Natural killer cell (primary cell): ENCODE results near the gene GNG7. TPM values are rescaled to one million over a fixed set of nuclear protein-coding genes. Genes with fewer than 3 reads are reported as not detected.
A peak's percentile ranks its signal among the peaks of the same experiment; 100 is the strongest.

Experiments
- ATAC-seq, 3 donors: fragments of 150-1000 bp in 2 of 3; fragments of 200-7000 bp in 1 of 3; cut with Tn5 transposase; 1 replicate in 1 of 3; 2 replicates in 2 of 3; pipeline ENCODE4 v1.10.0; 2021; ENCODE audit warnings: mild to moderate bottlenecking in 2 of 3, moderate library complexity in 2 of 3
- DNase-seq, 2 donors: peaks; one replicate each; pipeline versions ENCODE4 v3.0.0 to v3.0.0-alpha.2; 2013 to 2021; ENCODE audit warnings: mixed read lengths in 1 of 2
- H3K27ac ChIP-seq: one replicate; pipeline ENCODE4 v1.5.1; 2013; ENCODE audit warnings: mild to moderate bottlenecking, low read length
- H3K27me3 ChIP-seq: one replicate; pipeline ENCODE4 v1.6.1; 2013; ENCODE audit warnings: low read length; ENCODE audit not compliant: control insufficient read depth, insufficient read depth
- H3K36me3 ChIP-seq: one replicate; pipeline ENCODE4 v1.6.1; 2013; ENCODE audit warnings: low read length; ENCODE audit not compliant: control insufficient read depth, insufficient read depth
- H3K4me1 ChIP-seq: one replicate; pipeline ENCODE4 v1.6.1; 2013; ENCODE audit warnings: low read length; ENCODE audit not compliant: control insufficient read depth, insufficient read depth
- H3K4me3 ChIP-seq: one replicate; pipeline ENCODE4 v1.5.1; 2013; ENCODE audit warnings: low read length
- H3K9me3 ChIP-seq: one replicate; pipeline ENCODE4 v1.6.1; 2013; ENCODE audit warnings: low read length; ENCODE audit not compliant: control insufficient read depth, insufficient read depth
- H3K27ac Mint-ChIP-seq, 2 donors: one replicate each; pipeline ENCODE4 v1.8.0; 2022; ENCODE audit warnings: mild to moderate bottlenecking in 2 of 2, mixed read lengths in 2 of 2, moderate library complexity in 1 of 2
- H3K27me3 Mint-ChIP-seq, 2 donors: one replicate each; pipeline ENCODE4 v1.8.0; 2022; ENCODE audit warnings: low read depth in 2 of 2, mixed read lengths in 2 of 2
- H3K36me3 Mint-ChIP-seq: one replicate; pipeline ENCODE4 v1.8.0; 2022; ENCODE audit warnings: mixed read lengths
- H3K4me1 Mint-ChIP-seq, 2 donors: one replicate each; pipeline ENCODE4 v1.8.0; 2022; ENCODE audit warnings: mixed read lengths in 2 of 2
- H3K4me3 Mint-ChIP-seq: one replicate; pipeline ENCODE4 v1.8.0; 2022; ENCODE audit warnings: mild to moderate bottlenecking, moderate library complexity, mixed read lengths
- H3K9me3 Mint-ChIP-seq, 2 donors: one replicate each; pipeline ENCODE4 v1.8.0; 2022; ENCODE audit warnings: mixed read lengths in 2 of 2
- WGBS: methylation state at CpG from one replicate; pipeline ENCODE4 v1.1.7; 2013; ENCODE audit warnings: missing lambda C conversion rate; ENCODE audit not compliant: insufficient coverage; 5-methylcytosine and 5-hydroxymethylcytosine counted together
- intact Hi-C: fragments of 100-400 bp; cut with micrococcal nuclease; formaldehyde crosslinking; loops from one replicate; pipeline ENCODE4 v1.14.2; 2022
- total RNA-seq, 4 donors: library from RNA; stranded (reverse); fragments of 120-200 nt in 1 of 4; gene quantifications; one replicate each; pipeline versions ENCODE4 v1.2.3 to v1.2.4, GENCODE V29; 2013 to 2022
- TF ChIP-seq, protein P1 (sequence below): fragments of 200-600 bp; IDR thresholded peaks from one replicate; pipeline ENCODE4 v1.8.0; 2022; ENCODE audit warnings: antibody characterized with exemption

The GNG7 gene
- total RNA-seq, 3 donors from 2014 or later (not counting 1 experiment from before 2014, with no cell fraction given): 0.75 to 4.8 (median 1.5) TPM

DNA sequence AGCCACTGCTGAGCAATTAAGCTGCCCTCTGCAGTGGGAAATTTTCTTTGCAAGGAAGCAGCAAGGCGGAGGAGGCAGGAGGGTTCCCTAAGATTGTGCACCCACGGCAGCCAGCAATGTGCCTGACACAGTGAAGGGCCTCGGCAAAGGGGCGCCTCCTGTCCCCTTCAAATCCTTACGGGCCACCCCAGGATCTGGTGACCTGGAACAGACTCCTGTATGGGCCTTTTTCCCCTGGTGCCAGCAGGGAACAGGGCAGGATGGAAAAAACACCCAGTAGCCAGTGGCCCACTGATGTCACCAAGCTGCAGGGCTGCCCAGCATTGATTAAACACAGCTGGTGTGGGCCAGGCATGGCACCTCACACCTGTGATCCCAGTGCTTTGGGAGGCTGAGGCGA, 86.7 kb downstream of the GNG7 start:
- 93% methylated on average over 6 of the region's 6 CpGs for WGBS
- ATAC-seq (no peak), DNase-seq (no peak)
- no peaks in the 10 kb centered on the region for H3K9me3 Mint-ChIP-seq
- no peaks in the 10 kb centered on the region for H3K27me3 Mint-ChIP-seq
- H3K27ac ChIP-seq: no peak overlapping the region
- H3K9me3 ChIP-seq: no peaks in the 10 kb centered on the region
- H3K27me3 ChIP-seq: no peaks in the 10 kb centered on the region
- no peaks in the 10 kb centered on the region for H3K36me3 Mint-ChIP-seq
- intact Hi-C loops: no loop called here
- peaks cover 41 to 49% of the 10 kb centered on the region in 2 donors for H3K4me1 Mint-ChIP-seq
- no peak overlapping the region for H3K4me3 Mint-ChIP-seq
- no peak overlapping the region for H3K4me3 ChIP-seq
- no peak overlapping the region for H3K27ac Mint-ChIP-seq
- no peaks in the 10 kb centered on the region for H3K36me3 ChIP-seq
- peaks cover 70% of the 10 kb centered on the region for H3K4me1 ChIP-seq
- TF ChIP-seq, protein P1, sequence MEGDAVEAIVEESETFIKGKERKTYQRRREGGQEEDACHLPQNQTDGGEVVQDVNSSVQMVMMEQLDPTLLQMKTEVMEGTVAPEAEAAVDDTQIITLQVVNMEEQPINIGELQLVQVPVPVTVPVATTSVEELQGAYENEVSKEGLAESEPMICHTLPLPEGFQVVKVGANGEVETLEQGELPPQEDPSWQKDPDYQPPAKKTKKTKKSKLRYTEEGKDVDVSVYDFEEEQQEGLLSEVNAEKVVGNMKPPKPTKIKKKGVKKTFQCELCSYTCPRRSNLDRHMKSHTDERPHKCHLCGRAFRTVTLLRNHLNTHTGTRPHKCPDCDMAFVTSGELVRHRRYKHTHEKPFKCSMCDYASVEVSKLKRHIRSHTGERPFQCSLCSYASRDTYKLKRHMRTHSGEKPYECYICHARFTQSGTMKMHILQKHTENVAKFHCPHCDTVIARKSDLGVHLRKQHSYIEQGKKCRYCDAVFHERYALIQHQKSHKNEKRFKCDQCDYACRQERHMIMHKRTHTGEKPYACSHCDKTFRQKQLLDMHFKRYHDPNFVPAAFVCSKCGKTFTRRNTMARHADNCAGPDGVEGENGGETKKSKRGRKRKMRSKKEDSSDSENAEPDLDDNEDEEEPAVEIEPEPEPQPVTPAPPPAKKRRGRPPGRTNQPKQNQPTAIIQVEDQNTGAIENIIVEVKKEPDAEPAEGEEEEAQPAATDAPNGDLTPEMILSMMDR: no peak

DNA sequence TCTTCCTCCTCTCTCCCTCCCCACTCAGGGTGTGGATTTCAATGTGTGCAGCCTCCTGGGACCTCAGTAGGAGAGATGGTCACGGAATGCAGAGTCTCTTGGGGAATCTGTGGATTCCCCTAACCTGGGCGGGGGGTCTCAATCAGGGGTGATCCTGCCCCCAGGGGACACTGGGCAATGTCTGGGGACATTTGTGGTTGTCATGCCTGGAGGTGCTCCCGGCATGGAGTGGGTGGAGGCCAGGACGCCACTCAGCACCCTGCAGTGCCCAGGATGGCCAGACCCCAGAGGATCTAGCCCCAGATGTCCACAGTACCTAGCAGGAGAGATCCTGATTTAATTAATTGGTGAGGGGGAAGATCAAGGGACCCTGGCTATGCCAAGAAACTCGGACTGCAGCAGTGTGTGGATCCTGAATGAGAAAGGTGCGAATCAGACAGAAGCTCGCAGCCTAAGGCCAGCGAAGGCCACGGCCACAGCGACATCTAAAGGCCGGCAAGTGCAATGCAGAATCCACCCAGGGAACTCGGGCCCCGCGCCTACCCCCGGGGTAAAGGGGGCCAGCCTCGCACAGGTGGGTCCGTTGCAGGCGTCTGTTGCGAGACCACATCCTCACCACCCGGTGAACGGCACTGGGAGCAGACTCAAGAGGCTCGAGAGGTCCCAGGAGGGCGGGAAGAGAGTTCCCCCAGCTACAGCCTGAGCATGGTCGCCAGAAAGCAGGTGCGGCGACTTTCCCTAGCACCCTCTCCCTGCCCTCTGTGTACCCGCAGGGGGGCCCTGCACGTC, 88.8 kb downstream of the GNG7 start:
- DNase-seq: peak; percentile 63 to 83
- H3K4me3 ChIP-seq: no peak overlapping the region
- no peaks in the 10 kb centered on the region for H3K27me3 ChIP-seq
- Mint-ChIP-seq H3K27me3 (peaks cover 7 to 10% of the 10 kb centered on the region in 2 donors), H3K4me1 (peaks cover 25 to 38% of the 10 kb centered on the region in 2 donors), H3K9me3 (no peaks in the 10 kb centered on the region), H3K36me3 (no peaks in the 10 kb centered on the region), H3K4me3 (no peak overlapping the region), H3K27ac (no peak overlapping the region)
- 15% methylated on average over 28 of the region's 28 CpGs for WGBS
- TF ChIP-seq, protein P1: peak; percentile 88
- H3K27ac ChIP-seq: no peak overlapping the region
- peaks cover 67% of the 10 kb centered on the region for H3K4me1 ChIP-seq
- intact Hi-C loops: loop anchor here (2.0 kb wide), 1 partner anchor 139 kb away; no protein-coding TSS in a partner anchor
- H3K9me3 ChIP-seq: no peaks in the 10 kb centered on the region
- peak; percentile 64 to 71 (median 67) for ATAC-seq
- H3K36me3 ChIP-seq: no peaks in the 10 kb centered on the region

DNA sequence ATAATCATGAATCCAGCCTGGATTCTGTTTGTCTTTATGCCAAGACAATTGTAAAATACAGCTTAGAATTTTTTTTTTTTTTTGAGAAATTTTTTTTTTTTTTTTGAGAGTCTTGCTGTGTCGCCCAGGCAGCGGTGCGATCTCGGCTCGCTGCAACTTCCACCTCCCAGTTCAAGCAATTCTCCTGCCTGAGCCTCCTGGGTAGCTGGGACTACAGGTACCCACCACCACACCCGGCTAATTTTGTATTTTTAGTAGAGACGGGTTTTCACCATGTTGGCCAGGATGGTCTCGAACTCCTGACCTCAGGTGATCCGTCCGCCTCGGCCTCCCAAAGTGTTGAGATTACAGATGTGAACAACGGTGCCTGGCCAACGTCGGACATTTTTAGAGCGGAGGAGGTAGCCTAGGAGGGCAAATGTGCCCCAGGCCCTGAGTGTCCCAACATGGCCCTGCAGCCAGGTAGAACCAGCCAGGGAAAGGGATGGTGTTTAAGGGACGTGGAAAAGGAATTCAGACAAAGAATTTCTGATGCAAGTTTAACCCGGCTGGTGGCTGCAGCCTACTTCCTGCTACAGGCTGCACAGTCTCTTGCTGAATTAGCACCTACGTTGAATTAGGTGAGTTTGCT, 89.8 kb downstream of the GNG7 start:
- ATAC-seq (no peak), DNase-seq (no peak)
- intact Hi-C loops: loop anchor here (2.0 kb wide), 1 partner anchor 138 kb away; no protein-coding TSS in a partner anchor
- Mint-ChIP-seq H3K4me1 (peaks cover 22 to 36% of the 10 kb centered on the region in 2 donors), H3K9me3 (no peaks in the 10 kb centered on the region), H3K4me3 (no peak overlapping the region), H3K36me3 (no peaks in the 10 kb centered on the region), H3K27ac (no peak overlapping the region), H3K27me3 (peaks cover 11 to 16% of the 10 kb centered on the region in 2 donors)
- no peaks in the 10 kb centered on the region for H3K9me3 ChIP-seq
- no peak overlapping the region for H3K27ac ChIP-seq
- peaks cover 67% of the 10 kb centered on the region for H3K4me1 ChIP-seq
- TF ChIP-seq, protein P1: no peak
- 87% methylated on average over 18 of the region's 18 CpGs for WGBS
- H3K27me3 ChIP-seq: no peaks in the 10 kb centered on the region
- H3K4me3 ChIP-seq: no peak overlapping the region
- H3K36me3 ChIP-seq: no peaks in the 10 kb centered on the region
